DND-41 (cell line): ENCODE measurements around the gene SRP54.

Source experiments
- ATAC-seq: fragments of 200-7000 bp; cut with Tn5 transposase; 3 replicates; pipeline ENCODE4 v1.9.1; 2021; ENCODE audit warnings: low read depth; ENCODE audit not compliant: insufficient read depth
- DNase-seq: peaks from one replicate; pipeline ENCODE4 v3.0.0-alpha.2; 2020
- H2AFZ ChIP-seq: 2 replicates; pipeline ENCODE4 v1.6.0; 2012; ENCODE audit warnings: low read depth, low read length
- H3K27ac ChIP-seq: 2 replicates; pipeline ENCODE4 v1.5.1; 2012; ENCODE audit warnings: low read length, inconsistent platforms
- H3K27me3 ChIP-seq: fragments of 200-600 bp; sonication (generic); 2 replicates; pipeline ENCODE4 v1.6.0; 2012; ENCODE audit warnings: low read length, mild to moderate bottlenecking, inconsistent platforms; ENCODE audit not compliant: insufficient read depth, poor library complexity
- H3K36me3 ChIP-seq: 2 replicates; pipeline ENCODE4 v1.5.1; 2012; ENCODE audit warnings: low read length, inconsistent platforms; ENCODE audit not compliant: insufficient read depth
- H3K4me1 ChIP-seq: 2 replicates; pipeline ENCODE4 v1.5.1; 2012; ENCODE audit warnings: mild to moderate bottlenecking, low read length; ENCODE audit not compliant: insufficient read depth
- H3K4me2 ChIP-seq: 2 replicates; pipeline ENCODE4 v1.6.0; 2012; ENCODE audit warnings: mild to moderate bottlenecking, moderate library complexity, low read length, inconsistent platforms; ENCODE audit not compliant: insufficient read depth
- H3K4me3 ChIP-seq, 2 experiments: fragments of 200-600 bp in 1 of 2; shearing (Covaris generic) in 1 of 2; 2 replicates each; pipeline ENCODE4 v1.5.1; 2012 to 2016; ENCODE audit warnings: inconsistent platforms in 2 of 2, low read length in 2 of 2, mild to moderate bottlenecking in 2 of 2, low read depth in 1 of 2, moderate library complexity in 1 of 2
- H3K79me2 ChIP-seq: 2 replicates; pipeline ENCODE4 v1.6.0; 2012; ENCODE audit warnings: low read length, inconsistent platforms; ENCODE audit not compliant: insufficient read depth
- H3K9ac ChIP-seq: 2 replicates; pipeline ENCODE4 v1.6.0; 2012; ENCODE audit warnings: low read depth, mild to moderate bottlenecking, inconsistent platforms, low read length, moderate library complexity
- H3K9me3 ChIP-seq: 2 replicates; pipeline ENCODE4 v1.5.1; 2012; ENCODE audit warnings: low read length, moderate library complexity, mild to moderate bottlenecking, inconsistent platforms; ENCODE audit not compliant: insufficient read depth, severe bottlenecking
- H4K20me1 ChIP-seq: 2 replicates; pipeline ENCODE4 v1.6.0; 2012; ENCODE audit warnings: low read length; ENCODE audit not compliant: insufficient read depth
- CTCF ChIP-seq: IDR thresholded peaks from 2 replicates; pipeline ENCODE4 v1.5.1; 2012; ENCODE audit warnings: borderline replicate concordance, low read length, moderate library complexity, mild to moderate bottlenecking; ENCODE audit not compliant: poor library complexity, severe bottlenecking; ENCODE audit errors: extremely low read depth
- EZH2 ChIP-seq: IDR thresholded peaks from 3 replicates; pipeline ENCODE4 v1.6.1; 2012; ENCODE audit warnings: borderline replicate concordance, low read depth, mild to moderate bottlenecking, moderate library complexity, low read length, inconsistent platforms; ENCODE audit not compliant: severe bottlenecking

Gene SRP54

DNA sequence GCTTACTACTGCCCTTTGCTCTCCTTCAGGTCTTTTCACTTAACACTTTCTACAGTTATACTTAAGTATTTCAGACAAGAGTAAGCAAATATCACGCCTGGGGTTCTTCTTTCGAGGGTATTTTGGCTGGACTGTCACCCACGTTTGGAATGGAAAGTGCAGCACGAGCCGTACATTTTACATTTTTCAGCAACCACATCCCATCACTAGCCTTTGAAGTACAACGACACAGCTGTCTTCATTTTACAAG lies 62.9 kb downstream of the SRP54 start:
- no peaks in the 10 kb centered on the region for H4K20me1 ChIP-seq
- H3K27me3 ChIP-seq = no peaks in the 10 kb centered on the region
- H3K79me2 ChIP-seq = peaks cover 5% of the 10 kb centered on the region
- no peaks in the 10 kb centered on the region for H3K9me3 ChIP-seq
- no peak for TF ChIP-seq EZH2
- no peak for TF ChIP-seq CTCF
- peak overlapping the region; percentile 59 for H3K27ac ChIP-seq
- H3K4me2 ChIP-seq = peak overlapping the region; percentile 95
- H3K36me3 ChIP-seq = no peaks in the 10 kb centered on the region; the same call in 1 of the 2 replicates
- H2AFZ ChIP-seq = peak overlapping the region; percentile 78
- peak overlapping the region; percentile 78 for H3K9ac ChIP-seq
- H3K4me1 ChIP-seq = peaks cover 26% of the 10 kb centered on the region
- H3K4me3 ChIP-seq = peak overlapping the region; percentile 79 to 81; a peak in 3 of 4 replicates
- DNase-seq = no peak
- ATAC-seq = no peak; the same call in 2 of the 3 replicates

DNA sequence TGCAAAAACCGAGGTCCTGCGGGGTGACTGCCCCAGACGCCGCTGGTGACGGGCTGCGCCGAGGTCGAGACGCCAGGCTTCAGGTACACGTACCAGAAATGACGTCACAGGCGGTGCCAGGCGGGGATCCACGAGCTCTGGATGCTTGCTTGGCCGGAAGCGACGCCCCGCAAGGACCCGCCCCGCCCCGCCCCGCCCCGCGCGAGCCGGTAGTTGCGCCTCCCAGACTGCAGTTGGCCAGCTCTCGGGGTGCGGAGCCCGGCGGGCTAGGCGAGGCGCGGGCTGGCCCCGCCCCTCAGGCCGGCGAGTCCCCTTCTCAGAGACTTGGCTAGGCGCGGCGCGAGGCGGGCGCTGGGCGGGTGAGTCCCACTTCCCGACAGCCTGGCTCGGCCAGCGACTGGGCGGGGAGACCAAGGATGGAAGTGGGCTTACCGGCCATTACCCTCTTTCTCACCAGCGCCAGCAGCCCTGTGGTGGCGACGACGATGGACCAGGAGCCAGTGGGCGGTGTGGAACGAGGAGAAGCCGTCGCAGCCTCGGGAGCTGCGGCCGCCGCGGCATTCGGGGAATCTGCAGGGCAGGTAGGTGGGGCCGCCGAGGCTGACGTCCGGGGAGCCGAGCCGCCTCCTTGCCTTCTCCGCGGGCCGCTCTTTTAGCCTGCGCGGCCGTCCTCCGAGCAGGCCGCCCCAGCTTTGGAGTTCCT lies 63.4 kb downstream of the SRP54 start, which contains the start of gene FAM177A1:
Gene FAM177A1, plus strand, starts transcription at position 225 of the 703 bp plus-strand sequence. Its CDS starts 192 bp downstream, at position 417.
- Histone ChIP-seq H3K36me3 (no peaks in the 10 kb centered on the region; the same call in 1 of the 2 replicates), H3K79me2 (peaks cover 5% of the 10 kb centered on the region), H3K4me1 (peaks cover 26% of the 10 kb centered on the region), H3K4me3 (peak within 1 kb of the TSS; percentile 79 to 81), H2AFZ (peak within 1 kb of the TSS; percentile 78), H4K20me1 (no peaks in the 10 kb centered on the region), H3K9ac (peak within 1 kb of the TSS; percentile 78), H3K9me3 (no peaks in the 10 kb centered on the region), H3K27ac (peak within 1 kb of the TSS; percentile 65), H3K27me3 (no peaks in the 10 kb centered on the region), H3K4me2 (peak within 1 kb of the TSS; percentile 95)
- ATAC-seq (peak; percentile 90), DNase-seq (peak; percentile 95)
- TF ChIP-seq CTCF (no peak), EZH2 (no peak)

DNA sequence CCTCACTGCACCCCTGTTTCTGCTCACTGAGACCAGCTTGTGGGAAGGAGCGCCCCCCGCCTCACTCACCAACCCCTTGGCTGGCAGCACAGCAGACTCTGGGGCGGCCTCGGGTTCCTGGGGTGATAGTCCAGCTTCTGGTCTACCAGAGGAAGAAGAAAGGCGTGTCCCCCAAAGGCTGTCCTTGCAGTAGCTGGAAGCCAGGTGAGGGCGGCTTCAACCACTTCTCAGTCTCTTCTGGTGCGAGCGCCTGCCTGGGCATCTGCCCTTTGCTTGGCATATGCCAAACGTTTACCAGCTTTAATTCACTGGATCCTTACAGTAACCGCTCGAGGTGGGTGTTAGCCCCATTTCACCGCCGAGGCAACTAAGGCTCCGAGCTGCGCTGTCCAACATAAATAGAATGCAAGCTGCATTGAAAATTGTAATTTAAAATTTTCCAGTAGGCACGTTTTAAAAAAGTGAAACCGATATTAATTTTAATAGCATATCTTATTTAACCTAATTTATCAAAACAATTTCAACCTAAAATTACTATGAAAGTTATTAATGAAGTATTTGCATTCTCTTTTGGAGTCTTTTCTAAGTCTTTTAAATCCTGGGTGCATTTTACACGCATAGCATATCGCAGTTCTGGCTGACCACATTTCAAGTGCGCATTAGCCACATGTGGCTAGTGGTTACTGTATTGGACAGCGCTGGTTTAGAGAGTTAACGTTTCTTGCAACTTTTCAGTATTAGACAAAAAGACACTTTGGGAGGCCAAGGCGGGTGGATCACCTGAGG lies 64.2 kb downstream of the SRP54 start:
- Histone ChIP-seq H3K9ac (peak overlapping the region; percentile 78), H3K4me3 (peak overlapping the region; percentile 79 to 81), H3K27me3 (no peaks in the 10 kb centered on the region), H4K20me1 (no peaks in the 10 kb centered on the region), H3K36me3 (no peaks in the 10 kb centered on the region; the same call in 1 of the 2 replicates), H3K79me2 (peaks cover 5% of the 10 kb centered on the region), H2AFZ (peak overlapping the region; percentile 78), H3K4me1 (peaks cover 26% of the 10 kb centered on the region), H3K27ac (peak overlapping the region; percentile 65), H3K9me3 (no peaks in the 10 kb centered on the region), H3K4me2 (peak overlapping the region; percentile 95)
- TF ChIP-seq EZH2 = no peak
- no peak for TF ChIP-seq CTCF
- ATAC-seq (peak; percentile 37), DNase-seq (peak; percentile 48)
